D721Med (cell line): Measurements from ENCODE around the gene MLST8.

Experiments
- DNase-seq: peaks from one replicate; pipeline ENCODE4 v3.0.0; 2011; ENCODE audit warnings: low spot score; ENCODE audit not compliant: insufficient read length
- FAIRE-seq: peaks from 2 replicates; lab custom pipeline; 2011; peaks lifted over from hg19 to GRCh38; lab: Jason Lieb, UNC
- TF ChIP-seq, protein P1 (sequence below): IDR thresholded peaks from 2 replicates; pipeline ENCODE4 v1.5.1; 2012; ENCODE audit warnings: mild to moderate bottlenecking, control low read depth; ENCODE audit not compliant: insufficient read depth; ENCODE audit errors: missing control alignments

MLST8 gene

DNA sequence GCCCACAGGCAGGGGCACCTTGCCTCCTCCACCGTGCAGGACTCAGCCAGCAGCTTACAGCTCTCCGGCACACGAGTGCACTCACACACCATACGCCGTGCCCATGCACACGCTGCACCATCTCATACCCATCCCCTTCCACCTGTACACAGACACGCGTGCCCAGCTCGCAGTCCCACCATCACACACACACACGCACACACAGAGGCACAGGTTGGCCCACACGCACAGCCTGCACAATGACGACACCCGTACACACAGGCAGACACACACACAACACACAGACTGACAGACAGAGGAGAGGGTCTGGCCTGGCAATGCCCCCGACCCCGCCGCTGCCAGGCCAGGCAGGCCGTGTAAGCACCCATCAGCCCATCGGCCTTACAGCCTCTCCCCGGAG lies 20.9 kb upstream of the MLST8 start:
- FAIRE-seq = no peak
- no peak for DNase-seq
- TF ChIP-seq, protein P1, sequence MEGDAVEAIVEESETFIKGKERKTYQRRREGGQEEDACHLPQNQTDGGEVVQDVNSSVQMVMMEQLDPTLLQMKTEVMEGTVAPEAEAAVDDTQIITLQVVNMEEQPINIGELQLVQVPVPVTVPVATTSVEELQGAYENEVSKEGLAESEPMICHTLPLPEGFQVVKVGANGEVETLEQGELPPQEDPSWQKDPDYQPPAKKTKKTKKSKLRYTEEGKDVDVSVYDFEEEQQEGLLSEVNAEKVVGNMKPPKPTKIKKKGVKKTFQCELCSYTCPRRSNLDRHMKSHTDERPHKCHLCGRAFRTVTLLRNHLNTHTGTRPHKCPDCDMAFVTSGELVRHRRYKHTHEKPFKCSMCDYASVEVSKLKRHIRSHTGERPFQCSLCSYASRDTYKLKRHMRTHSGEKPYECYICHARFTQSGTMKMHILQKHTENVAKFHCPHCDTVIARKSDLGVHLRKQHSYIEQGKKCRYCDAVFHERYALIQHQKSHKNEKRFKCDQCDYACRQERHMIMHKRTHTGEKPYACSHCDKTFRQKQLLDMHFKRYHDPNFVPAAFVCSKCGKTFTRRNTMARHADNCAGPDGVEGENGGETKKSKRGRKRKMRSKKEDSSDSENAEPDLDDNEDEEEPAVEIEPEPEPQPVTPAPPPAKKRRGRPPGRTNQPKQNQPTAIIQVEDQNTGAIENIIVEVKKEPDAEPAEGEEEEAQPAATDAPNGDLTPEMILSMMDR = no peak

DNA sequence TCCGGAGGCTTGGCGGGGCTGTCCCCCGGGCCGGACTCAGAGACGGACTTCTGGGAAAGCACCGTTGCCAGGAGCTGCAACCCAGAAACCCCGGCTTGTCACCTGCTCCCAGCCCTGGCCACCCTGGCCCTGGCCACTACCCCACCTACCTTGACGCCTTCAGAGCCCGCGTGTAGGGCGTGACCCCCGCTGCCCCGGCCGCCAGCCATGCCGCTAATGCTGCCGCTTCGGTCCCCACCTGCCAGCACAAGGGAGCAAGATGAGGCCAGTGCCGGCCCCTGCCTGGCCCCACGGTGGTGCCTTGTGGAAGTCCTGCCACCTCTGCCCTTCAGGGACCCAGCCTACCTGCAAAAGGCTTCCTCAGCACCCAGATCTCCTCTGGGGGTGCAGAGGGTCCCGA lies 20.3 kb upstream of the MLST8 start:
- FAIRE-seq (no peak), DNase-seq (no peak)
- TF ChIP-seq, protein P1 = no peak

DNA sequence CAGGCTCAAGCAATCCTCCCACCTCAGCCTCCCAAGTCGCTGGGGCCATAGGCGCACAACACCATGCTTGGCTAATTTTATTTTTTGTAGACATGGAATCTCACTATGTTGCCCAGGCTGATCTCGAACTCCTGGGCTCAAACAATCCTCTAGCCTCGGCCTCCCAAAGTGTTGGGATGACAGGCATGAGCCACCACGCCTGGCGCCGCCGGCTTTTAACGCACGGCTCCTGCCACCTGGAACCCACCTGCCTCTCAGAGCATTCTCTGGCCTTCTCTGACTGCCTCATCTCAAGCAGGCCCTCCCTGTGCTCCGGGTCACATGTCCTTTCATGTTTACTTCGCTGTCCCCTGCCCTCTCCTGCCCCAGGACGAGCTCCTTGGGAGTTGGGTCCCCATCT lies 19.2 kb upstream of the MLST8 start:
- DNase-seq (no peak), FAIRE-seq (no peak)
- TF ChIP-seq, protein P1 = no peak

DNA sequence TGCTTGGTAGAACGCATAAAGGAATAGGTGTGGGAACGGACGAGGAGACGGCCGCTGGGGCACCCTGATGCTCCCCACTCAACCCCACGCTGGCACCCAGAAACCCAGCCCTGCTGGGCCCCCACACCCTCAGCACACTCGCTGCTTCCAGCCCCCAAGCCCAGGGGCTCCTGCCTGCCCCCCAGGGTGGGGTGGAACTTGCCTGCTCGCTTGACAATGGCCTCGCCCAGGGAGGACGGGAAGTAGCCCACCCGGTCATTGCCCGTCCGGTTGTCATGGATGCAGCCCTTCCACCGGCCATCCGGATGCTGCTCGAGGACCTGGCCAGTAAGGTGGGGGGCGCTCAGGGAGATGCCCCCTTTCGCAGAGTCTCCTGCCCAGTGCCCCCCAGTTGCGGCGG lies 18.7 kb upstream of the MLST8 start:
- no peak for FAIRE-seq
- DNase-seq = no peak
- TF ChIP-seq, protein P1 = no peak

DNA sequence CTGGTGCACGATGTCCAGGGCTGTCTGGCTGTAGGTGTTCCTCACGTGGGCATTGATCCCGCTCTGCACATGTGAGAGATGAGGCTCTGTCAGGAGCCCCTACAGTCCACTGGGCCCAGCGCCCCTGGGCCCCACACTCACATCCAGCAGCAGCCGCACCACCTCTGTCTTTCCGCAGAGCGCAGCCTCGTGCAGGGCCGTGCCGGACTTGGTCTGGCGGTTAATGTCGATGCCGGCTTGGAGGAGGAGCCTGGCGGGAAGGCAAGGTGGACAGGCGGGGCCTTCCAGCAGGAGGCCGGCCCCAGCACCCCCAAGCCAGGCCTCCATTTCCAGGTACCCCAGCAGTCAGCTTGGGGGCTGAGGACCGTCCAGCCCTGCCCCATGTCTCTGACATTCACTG lies 18.0 kb upstream of the MLST8 start:
- DNase-seq (no peak), FAIRE-seq (no peak)
- TF ChIP-seq, protein P1 = no peak

DNA sequence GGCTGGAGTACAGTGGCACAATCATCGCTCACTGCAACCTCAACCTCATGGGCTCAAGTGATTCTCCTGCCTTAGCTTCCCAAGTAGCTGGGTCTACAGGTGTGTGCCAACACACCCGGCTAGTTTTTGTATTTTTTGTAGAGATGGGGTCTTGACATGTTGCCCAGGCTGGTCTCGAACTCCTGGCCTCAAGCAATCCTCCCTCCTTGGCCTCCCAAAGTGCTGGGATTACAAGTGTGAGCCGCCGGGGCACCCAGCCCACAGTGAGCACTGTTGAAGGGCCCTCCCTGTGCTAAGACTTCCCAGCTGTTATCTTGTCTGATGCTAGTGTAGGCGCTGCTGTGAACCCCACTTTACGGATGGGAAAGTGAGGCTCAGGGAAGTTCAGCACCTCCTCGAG lies 16.9 kb upstream of the MLST8 start:
- no peak for DNase-seq
- TF ChIP-seq, protein P1 = no peak

DNA sequence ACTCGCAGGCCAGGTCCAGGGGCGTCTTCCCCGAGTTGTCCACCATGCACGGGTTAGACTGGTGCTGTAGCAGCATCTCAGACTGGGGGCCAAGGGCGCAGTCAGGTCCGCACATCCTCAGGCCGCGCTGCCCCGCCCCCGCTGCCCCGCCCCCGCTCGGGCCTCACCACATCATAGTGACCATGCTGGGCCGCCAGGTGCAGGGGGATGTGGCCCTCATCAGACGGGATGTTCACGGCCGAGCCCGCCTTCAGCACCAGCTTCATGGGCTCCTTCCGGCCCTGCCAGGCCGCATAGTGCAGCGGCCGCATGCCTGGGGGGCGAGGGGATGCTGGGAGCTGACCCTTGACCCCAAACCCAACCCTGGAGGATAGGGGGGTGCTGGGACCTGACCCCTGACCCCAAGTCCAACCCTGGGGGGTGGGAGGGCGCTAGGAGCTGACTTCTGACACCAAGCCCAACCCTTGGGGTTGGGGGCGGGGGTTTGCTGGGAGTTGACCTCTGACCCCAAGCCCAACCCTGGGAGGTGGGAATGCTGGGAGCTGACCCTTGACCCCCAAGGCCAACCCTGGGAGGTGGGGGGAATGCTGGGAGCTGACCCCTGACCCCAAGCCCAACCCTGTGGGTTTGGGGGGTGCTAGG lies 15.9 kb upstream of the MLST8 start:
- TF ChIP-seq, protein P1 = no peak
- FAIRE-seq (no peak), DNase-seq (no peak)

More for the DNA sequence above, 16.9 kb upstream of the MLST8 start:
- no peak for FAIRE-seq
